ENCODE results near the gene AKR1B1.

AKR1B1 gene

GRCh38 chr7:134482858-134483257 lies 24.0 kb upstream of the AKR1B1 start:
- H3K9me3 ChIP-seq (ENCODE audit: control insufficient read depth, low read depth, low read length) = no peaks in the 10 kb centered on the region
- no peaks in the 10 kb centered on the region for H3K27me3 ChIP-seq (ENCODE audit: control insufficient read depth, insufficient read depth, low read length)
- H3K4me3 ChIP-seq (ENCODE audit: low read length) = no peak overlapping the region
- no peak overlapping the region for H3K9ac ChIP-seq (ENCODE audit: low read length)
- no peaks in the 10 kb centered on the region for H3K36me3 ChIP-seq (ENCODE audit: control insufficient read depth, low read depth, low read length)
- no peak overlapping the region for H3K27ac ChIP-seq (ENCODE audit: low read length)
- H3K4me1 ChIP-seq (ENCODE audit: control insufficient read depth, low read depth, low read length) = peaks cover 9% of the 10 kb centered on the region

GRCh38 chr7:134481167-134481566 lies 22.3 kb upstream of the AKR1B1 start:
- Histone ChIP-seq H3K4me1 (ENCODE audit: control insufficient read depth, low read depth, low read length) (peaks cover 9% of the 10 kb centered on the region), H3K27ac (ENCODE audit: low read length) (no peak overlapping the region), H3K36me3 (ENCODE audit: control insufficient read depth, low read depth, low read length) (no peaks in the 10 kb centered on the region), H3K9me3 (ENCODE audit: control insufficient read depth, low read depth, low read length) (no peaks in the 10 kb centered on the region), H3K27me3 (ENCODE audit: control insufficient read depth, insufficient read depth, low read length) (no peaks in the 10 kb centered on the region), H3K9ac (ENCODE audit: low read length) (no peak overlapping the region), H3K4me3 (ENCODE audit: low read length) (no peak overlapping the region)

GRCh38 chr7:134480730-134481129 lies 21.8 kb upstream of the AKR1B1 start:
- H3K9ac ChIP-seq (ENCODE audit: low read length) = no peak overlapping the region
- H3K4me3 ChIP-seq (ENCODE audit: low read length) = no peak overlapping the region
- H3K4me1 ChIP-seq (ENCODE audit: control insufficient read depth, low read depth, low read length) = peaks cover 9% of the 10 kb centered on the region
- no peak overlapping the region for H3K27ac ChIP-seq (ENCODE audit: low read length)
- H3K27me3 ChIP-seq (ENCODE audit: control insufficient read depth, insufficient read depth, low read length) = no peaks in the 10 kb centered on the region
- no peaks in the 10 kb centered on the region for H3K36me3 ChIP-seq (ENCODE audit: control insufficient read depth, low read depth, low read length)
- no peaks in the 10 kb centered on the region for H3K9me3 ChIP-seq (ENCODE audit: control insufficient read depth, low read depth, low read length)

- Histone ChIP-seq H3K27ac (ENCODE audit: low read length) (no peak overlapping the region), H3K4me1 (ENCODE audit: control insufficient read depth, low read depth, low read length) (peaks cover 9% of the 10 kb centered on the region), H3K4me3 (ENCODE audit: low read length) (no peak overlapping the region), H3K9ac (ENCODE audit: low read length) (no peak overlapping the region), H3K36me3 (ENCODE audit: control insufficient read depth, low read depth, low read length) (no peaks in the 10 kb centered on the region), H3K9me3 (ENCODE audit: control insufficient read depth, low read depth, low read length) (no peaks in the 10 kb centered on the region), H3K27me3 (ENCODE audit: control insufficient read depth, insufficient read depth, low read length) (no peaks in the 10 kb centered on the region)
These were observed 21.3 kb upstream of the AKR1B1 start for GRCh38 chr7:134480202-134480601.

GRCh38 chr7:134478707-134479106 lies 19.8 kb upstream of the AKR1B1 start:
- no peaks in the 10 kb centered on the region for H3K36me3 ChIP-seq (ENCODE audit: control insufficient read depth, low read depth, low read length)
- no peak overlapping the region for H3K27ac ChIP-seq (ENCODE audit: low read length)
- H3K4me3 ChIP-seq (ENCODE audit: low read length) = no peak overlapping the region
- H3K27me3 ChIP-seq (ENCODE audit: control insufficient read depth, insufficient read depth, low read length) = no peaks in the 10 kb centered on the region
- no peak overlapping the region for H3K9ac ChIP-seq (ENCODE audit: low read length)
- H3K4me1 ChIP-seq (ENCODE audit: control insufficient read depth, low read depth, low read length) = peaks cover 13% of the 10 kb centered on the region
- H3K9me3 ChIP-seq (ENCODE audit: control insufficient read depth, low read depth, low read length) = no peaks in the 10 kb centered on the region

- H3K27ac ChIP-seq (ENCODE audit: low read length) = no peak overlapping the region
- H3K27me3 ChIP-seq (ENCODE audit: control insufficient read depth, insufficient read depth, low read length) = no peaks in the 10 kb centered on the region
- no peaks in the 10 kb centered on the region for H3K9me3 ChIP-seq (ENCODE audit: control insufficient read depth, low read depth, low read length)
- no peak overlapping the region for H3K4me3 ChIP-seq (ENCODE audit: low read length)
- no peak overlapping the region for H3K9ac ChIP-seq (ENCODE audit: low read length)
- no peaks in the 10 kb centered on the region for H3K36me3 ChIP-seq (ENCODE audit: control insufficient read depth, low read depth, low read length)
- peaks cover 13% of the 10 kb centered on the region for H3K4me1 ChIP-seq (ENCODE audit: control insufficient read depth, low read depth, low read length)
These were observed 19.1 kb upstream of the AKR1B1 start for GRCh38 chr7:134477954-134478353.

GRCh38 chr7:134476044-134476443 lies 17.1 kb upstream of the AKR1B1 start:
- no peaks in the 10 kb centered on the region for H3K36me3 ChIP-seq (ENCODE audit: control insufficient read depth, low read depth, low read length)
- H3K4me3 ChIP-seq (ENCODE audit: low read length) = no peak overlapping the region
- peaks cover 12% of the 10 kb centered on the region for H3K4me1 ChIP-seq (ENCODE audit: control insufficient read depth, low read depth, low read length)
- H3K27me3 ChIP-seq (ENCODE audit: control insufficient read depth, insufficient read depth, low read length) = no peaks in the 10 kb centered on the region
- H3K9ac ChIP-seq (ENCODE audit: low read length) = no peak overlapping the region
- no peaks in the 10 kb centered on the region for H3K9me3 ChIP-seq (ENCODE audit: control insufficient read depth, low read depth, low read length)
- no peak overlapping the region for H3K27ac ChIP-seq (ENCODE audit: low read length)

GRCh38 chr7:134474828-134475227 lies 15.9 kb upstream of the AKR1B1 start:
- Histone ChIP-seq H3K4me1 (ENCODE audit: control insufficient read depth, low read depth, low read length) (peaks cover 4% of the 10 kb centered on the region), H3K36me3 (ENCODE audit: control insufficient read depth, low read depth, low read length) (no peaks in the 10 kb centered on the region), H3K9me3 (ENCODE audit: control insufficient read depth, low read depth, low read length) (no peaks in the 10 kb centered on the region), H3K4me3 (ENCODE audit: low read length) (no peak overlapping the region), H3K27me3 (ENCODE audit: control insufficient read depth, insufficient read depth, low read length) (no peaks in the 10 kb centered on the region), H3K9ac (ENCODE audit: low read length) (no peak overlapping the region), H3K27ac (ENCODE audit: low read length) (no peak overlapping the region)

GRCh38 chr7:134473861-134474291 lies 15.0 kb upstream of the AKR1B1 start:
- Histone ChIP-seq H3K27ac (ENCODE audit: low read length) (no peak overlapping the region), H3K27me3 (ENCODE audit: control insufficient read depth, insufficient read depth, low read length) (no peaks in the 10 kb centered on the region), H3K4me3 (ENCODE audit: low read length) (no peak overlapping the region), H3K36me3 (ENCODE audit: control insufficient read depth, low read depth, low read length) (no peaks in the 10 kb centered on the region), H3K9me3 (ENCODE audit: control insufficient read depth, low read depth, low read length) (no peaks in the 10 kb centered on the region), H3K9ac (ENCODE audit: low read length) (no peak overlapping the region), H3K4me1 (ENCODE audit: control insufficient read depth, low read depth, low read length) (peaks cover 4% of the 10 kb centered on the region)

- Histone ChIP-seq H3K27ac (ENCODE audit: low read length) (no peak overlapping the region), H3K4me3 (ENCODE audit: low read length) (no peak overlapping the region), H3K4me1 (ENCODE audit: control insufficient read depth, low read depth, low read length) (peaks cover 4% of the 10 kb centered on the region), H3K9me3 (ENCODE audit: control insufficient read depth, low read depth, low read length) (no peaks in the 10 kb centered on the region), H3K36me3 (ENCODE audit: control insufficient read depth, low read depth, low read length) (no peaks in the 10 kb centered on the region), H3K27me3 (ENCODE audit: control insufficient read depth, insufficient read depth, low read length) (no peaks in the 10 kb centered on the region), H3K9ac (ENCODE audit: low read length) (no peak overlapping the region)
These were observed 13.8 kb upstream of the AKR1B1 start for GRCh38 chr7:134472572-134473244.

GRCh38 chr7:134470864-134471263 lies 12.0 kb upstream of the AKR1B1 start:
- no peak overlapping the region for H3K4me3 ChIP-seq (ENCODE audit: low read length)
- H3K9ac ChIP-seq (ENCODE audit: low read length) = no peak overlapping the region
- no peaks in the 10 kb centered on the region for H3K27me3 ChIP-seq (ENCODE audit: control insufficient read depth, insufficient read depth, low read length)
- no peaks in the 10 kb centered on the region for H3K36me3 ChIP-seq (ENCODE audit: control insufficient read depth, low read depth, low read length)
- H3K9me3 ChIP-seq (ENCODE audit: control insufficient read depth, low read depth, low read length) = no peaks in the 10 kb centered on the region
- peaks cover 4% of the 10 kb centered on the region for H3K4me1 ChIP-seq (ENCODE audit: control insufficient read depth, low read depth, low read length)
- H3K27ac ChIP-seq (ENCODE audit: low read length) = no peak overlapping the region

GRCh38 chr7:134469622-134470021 lies 10.7 kb upstream of the AKR1B1 start:
- peaks cover 4% of the 10 kb centered on the region for H3K4me1 ChIP-seq (ENCODE audit: control insufficient read depth, low read depth, low read length)
- H3K27me3 ChIP-seq (ENCODE audit: control insufficient read depth, insufficient read depth, low read length) = no peaks in the 10 kb centered on the region
- H3K4me3 ChIP-seq (ENCODE audit: low read length) = no peak overlapping the region
- H3K36me3 ChIP-seq (ENCODE audit: control insufficient read depth, low read depth, low read length) = no peaks in the 10 kb centered on the region
- no peaks in the 10 kb centered on the region for H3K9me3 ChIP-seq (ENCODE audit: control insufficient read depth, low read depth, low read length)
- no peak overlapping the region for H3K27ac ChIP-seq (ENCODE audit: low read length)
- no peak overlapping the region for H3K9ac ChIP-seq (ENCODE audit: low read length)
